Measurements from ENCODE around the gene MRPS11. TPM values are rescaled to one million over a fixed set of nuclear protein-coding genes. Genes with fewer than 3 reads are reported as not detected.
A peak's percentile ranks its signal among the peaks of the same experiment; 100 is the strongest.
"Not testable (repeated sequence)": the region's sequence is repeated elsewhere in the genome, so short reads cannot be mapped to it uniquely, and the experiment has no call there.

The MRPS11 gene
- total and polyA plus RNA-seq, 2 experiments from 2014 or later: 28.5 to 67.8 TPM

- no peaks in the 10 kb centered on the region for H3K36me3 ChIP-seq (replicated peaks; ENCODE audit: insufficient read depth, low read depth)
- H3K4me1 ChIP-seq (ENCODE audit: insufficient read depth): peaks cover 5% of the 10 kb centered on the region
- TF ChIP-seq CTCF (IDR thresholded peaks at IDR 0.05; ENCODE audit: poor library complexity) (no peak), EZH2 (IDR thresholded peaks at IDR 0.05; ENCODE audit: borderline replicate concordance) (no peak), EZH2phosphoT487 (IDR thresholded peaks at IDR 0.05; ENCODE audit: low read depth, severe bottlenecking, unreplicated experiment) (no peak)
- H3K27me3 ChIP-seq: no peaks in the 10 kb centered on the region
- no peaks in the 10 kb centered on the region for H3K79me2 ChIP-seq
- H3K4me3 ChIP-seq: no peak overlapping the region
- no peak for DNase-seq (ENCODE audit: low spot score)
- H2AFZ ChIP-seq: no peak overlapping the region
- H3K9me3 ChIP-seq (ENCODE audit: low read depth): no peaks in the 10 kb centered on the region
- peak overlapping the region; percentile 3 for H3K4me2 ChIP-seq
- H3K27ac ChIP-seq: peak overlapping the region; percentile 57
- 58% methylated on average over 5 of the region's 5 CpGs for WGBS (ENCODE audit: low lambda C conversion rate, missing lambda C conversion rate)
- H4K20me1 ChIP-seq (ENCODE audit: insufficient read depth, poor library complexity, severe bottlenecking): no peaks in the 10 kb centered on the region
- no peaks in the 10 kb centered on the region for H3K9me2 ChIP-seq (replicated peaks; ENCODE audit: insufficient read depth)
These were observed 45.1 kb downstream of the MRPS11 start for GRCh38 chr15:88512601-88513000.

DNA sequence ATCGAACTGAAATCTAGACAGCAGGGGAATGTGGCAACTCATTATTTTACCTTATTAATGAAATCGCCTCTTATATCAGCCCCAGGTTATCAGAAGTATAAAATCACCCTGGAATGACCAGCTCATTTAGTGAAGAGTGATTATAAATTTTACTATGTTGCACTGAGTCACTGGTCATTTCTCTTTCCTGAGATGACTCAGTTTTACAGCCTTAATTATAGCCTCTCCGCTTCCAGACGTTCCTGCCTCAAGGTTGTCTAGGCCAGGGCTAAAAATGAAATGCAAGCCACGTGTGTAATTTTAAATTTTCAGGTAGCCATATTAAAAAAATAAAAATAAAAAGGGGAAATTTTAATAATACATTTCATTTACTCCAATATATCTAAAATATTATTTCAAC lies 45.7 kb downstream of the MRPS11 start:
- peaks cover 5% of the 10 kb centered on the region for H3K4me1 ChIP-seq (ENCODE audit: insufficient read depth)
- WGBS (ENCODE audit: low lambda C conversion rate, missing lambda C conversion rate): 61% methylated on average over 5 of the region's 5 CpGs
- no peaks in the 10 kb centered on the region for H4K20me1 ChIP-seq (ENCODE audit: insufficient read depth, poor library complexity, severe bottlenecking)
- H3K79me2 ChIP-seq: no peaks in the 10 kb centered on the region
- peak; percentile 39 for DNase-seq (ENCODE audit: low spot score)
- H3K27me3 ChIP-seq: no peaks in the 10 kb centered on the region
- H3K4me3 ChIP-seq: no peak overlapping the region
- H3K9me2 ChIP-seq (replicated peaks; ENCODE audit: insufficient read depth): no peaks in the 10 kb centered on the region
- TF ChIP-seq EZH2 (IDR thresholded peaks at IDR 0.05; ENCODE audit: borderline replicate concordance) (no peak), CTCF (IDR thresholded peaks at IDR 0.05; ENCODE audit: poor library complexity) (no peak), EZH2phosphoT487 (IDR thresholded peaks at IDR 0.05; ENCODE audit: low read depth, severe bottlenecking, unreplicated experiment) (no peak)
- no peak overlapping the region for H2AFZ ChIP-seq
- H3K4me2 ChIP-seq: peak overlapping the region; percentile 3
- H3K9me3 ChIP-seq (ENCODE audit: low read depth): no peaks in the 10 kb centered on the region
- no peaks in the 10 kb centered on the region for H3K36me3 ChIP-seq (replicated peaks; ENCODE audit: insufficient read depth, low read depth)
- H3K27ac ChIP-seq: peak overlapping the region; percentile 57

GRCh38 chr15:88518903-88519302 lies 51.4 kb downstream of the MRPS11 start:
- TF ChIP-seq EZH2 (IDR thresholded peaks at IDR 0.05; ENCODE audit: borderline replicate concordance) (no peak), CTCF (IDR thresholded peaks at IDR 0.05; ENCODE audit: poor library complexity) (no peak), EZH2phosphoT487 (IDR thresholded peaks at IDR 0.05; ENCODE audit: low read depth, severe bottlenecking, unreplicated experiment) (no peak)
- no peaks in the 10 kb centered on the region for H4K20me1 ChIP-seq (ENCODE audit: insufficient read depth, poor library complexity, severe bottlenecking)
- no peak overlapping the region for H2AFZ ChIP-seq
- H3K9me3 ChIP-seq (ENCODE audit: low read depth): no peaks in the 10 kb centered on the region
- no peaks in the 10 kb centered on the region for H3K79me2 ChIP-seq
- H3K4me2 ChIP-seq: no peak overlapping the region
- no peaks in the 10 kb centered on the region for H3K36me3 ChIP-seq (replicated peaks; ENCODE audit: insufficient read depth, low read depth)
- DNase-seq (ENCODE audit: low spot score): no peak
- no peaks in the 10 kb centered on the region for H3K27me3 ChIP-seq
- no peaks in the 10 kb centered on the region for H3K9me2 ChIP-seq (replicated peaks; ENCODE audit: insufficient read depth)
- 97% methylated on average over 3 of the region's 3 CpGs for WGBS (ENCODE audit: low lambda C conversion rate, missing lambda C conversion rate)
- H3K27ac ChIP-seq: no peak overlapping the region
- H3K4me1 ChIP-seq (ENCODE audit: insufficient read depth): no peaks in the 10 kb centered on the region
- H3K4me3 ChIP-seq: no peak overlapping the region

DNA sequence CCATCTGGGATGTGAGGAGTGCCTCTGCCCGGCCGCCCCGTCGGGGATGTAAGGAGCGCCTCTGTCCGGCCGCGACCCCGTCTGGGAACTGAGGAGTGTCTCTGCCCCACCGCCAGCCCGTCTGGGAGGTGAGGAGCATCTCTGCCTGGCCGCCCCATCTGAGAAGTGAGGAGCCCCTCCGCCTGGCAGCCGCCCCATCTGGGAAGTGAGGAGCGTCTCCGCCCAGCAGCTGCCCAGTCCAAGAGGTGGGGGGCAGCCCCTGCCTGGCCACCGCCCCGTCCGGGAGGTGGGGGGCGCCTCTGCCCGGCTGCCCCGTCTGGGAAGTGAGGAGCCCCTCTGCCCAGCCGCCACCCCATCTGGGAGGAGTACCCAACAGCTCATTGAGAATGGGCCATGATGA lies 56.6 kb downstream of the MRPS11 start:
- DNase-seq (ENCODE audit: low spot score); H3K9me3 ChIP-seq (ENCODE audit: low read depth); H2AFZ ChIP-seq; H3K9me2 ChIP-seq (replicated peaks; ENCODE audit: insufficient read depth); H3K79me2 ChIP-seq; H3K27ac ChIP-seq; H3K27me3 ChIP-seq; H3K36me3 ChIP-seq (replicated peaks; ENCODE audit: insufficient read depth, low read depth); H4K20me1 ChIP-seq (ENCODE audit: insufficient read depth, poor library complexity, severe bottlenecking); H3K4me2 ChIP-seq; H3K4me3 ChIP-seq; H3K4me1 ChIP-seq (ENCODE audit: insufficient read depth): not testable (repeated sequence)
- WGBS (ENCODE audit: low lambda C conversion rate, missing lambda C conversion rate): 98% methylated on average over 13 of the region's 23 CpGs
